Bronchial epithelial cell (primary cell): Measurements from ENCODE around the gene TTLL11. TPM values are rescaled to one million over a fixed set of nuclear protein-coding genes. Genes with fewer than 3 reads are reported as not detected.

Source experiments
- DNase-seq: peaks from one replicate; pipeline ENCODE4 v3.0.0-alpha.2; 2010; ENCODE audit warnings: low read depth
- FAIRE-seq: peaks from 2 replicates; lab custom pipeline; 2011; peaks lifted over from hg19 to GRCh38; lab: Jason Lieb, UNC
- H3K27me3 ChIP-seq: 2 replicates; pipeline ENCODE4 v1.5.1; 2011; ENCODE audit warnings: low read length; ENCODE audit not compliant: control insufficient read depth, insufficient read depth
- H3K36me3 ChIP-seq: 2 replicates; pipeline ENCODE4 v1.5.1; 2011; ENCODE audit warnings: low read length; ENCODE audit not compliant: control insufficient read depth, insufficient read depth
- H3K4me3 ChIP-seq: 2 replicates; pipeline ENCODE4 v1.5.1; 2011; ENCODE audit warnings: mild to moderate bottlenecking, low read depth, low read length, control low read depth
- total RNA-seq: library from RNA; depleted of rRNA; stranded (reverse); fragments of >200 nt; gene quantifications from 2 replicates; pipeline ENCODE4 v1.2.1, GENCODE V29; 2014
- TF ChIP-seq, protein P1 (sequence below): IDR thresholded peaks from 2 replicates; pipeline ENCODE4 v1.5.1; 2011; ENCODE audit warnings: mild to moderate bottlenecking, moderate library complexity, low read length, control low read depth, inconsistent platforms; ENCODE audit not compliant: insufficient read depth, severe bottlenecking

The TTLL11 gene
- total RNA-seq, 1 donor from 2014 or later = 1.8 TPM

DNA sequence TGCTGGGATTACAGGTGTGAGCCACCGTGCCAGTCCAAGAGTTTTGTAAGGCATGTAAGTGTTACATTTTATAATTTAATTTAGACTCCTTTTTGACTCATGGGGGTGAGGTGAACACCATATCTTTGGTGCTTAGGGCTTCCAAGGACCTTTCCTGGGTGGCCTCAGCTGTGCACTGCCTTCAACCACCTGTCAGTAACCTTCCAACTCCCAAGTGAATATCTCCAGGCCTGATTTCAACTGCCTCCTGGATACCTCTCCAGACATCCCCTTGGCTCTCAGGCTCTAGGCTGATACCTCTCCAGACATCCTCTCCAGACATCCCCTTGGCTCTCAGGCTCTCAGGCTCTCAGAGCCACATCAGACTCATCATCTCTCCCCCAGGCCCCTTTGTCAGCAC is 30.9 kb upstream of the TTLL11 start:
- FAIRE-seq = no peak

DNA sequence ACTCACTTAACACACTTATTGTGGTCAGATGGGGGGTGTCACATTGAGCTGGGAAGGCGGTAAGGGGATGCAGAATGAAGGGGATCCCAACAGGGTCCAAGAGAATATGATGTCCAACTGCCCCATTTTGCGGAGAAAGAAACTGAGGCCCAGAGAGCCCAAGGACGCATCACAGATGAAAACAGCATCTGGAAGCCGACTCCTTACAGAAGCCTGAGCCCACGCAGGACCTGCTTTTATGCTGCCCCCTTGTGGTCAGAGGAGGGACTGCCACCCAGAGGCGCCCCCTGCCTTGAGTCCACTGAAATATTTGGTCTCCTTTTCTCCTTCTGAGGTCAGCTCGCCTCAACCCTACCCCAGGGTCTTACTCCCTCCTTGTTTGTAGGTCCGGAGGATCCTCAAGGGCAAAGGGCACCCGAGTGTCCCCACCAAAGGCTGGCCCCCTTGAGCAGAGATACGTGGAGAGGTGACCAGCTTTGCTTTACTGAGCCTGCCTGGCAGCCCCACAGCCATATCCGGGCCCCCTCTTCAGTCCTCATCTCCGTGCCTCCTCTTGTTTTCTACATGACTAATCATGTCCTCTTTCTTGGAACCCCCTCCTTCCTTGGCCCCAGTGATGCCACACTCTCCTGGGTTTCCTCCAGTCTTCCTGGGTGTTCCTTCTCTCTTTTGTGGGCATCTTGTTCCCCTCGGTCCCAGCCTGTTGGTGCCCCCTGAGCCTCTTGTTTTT is 30.0 kb upstream of the TTLL11 start:
- DNase-seq = peak; percentile 42
- Histone ChIP-seq H3K27me3 (no peaks in the 10 kb centered on the region), H3K36me3 (no peaks in the 10 kb centered on the region), H3K4me3 (no peak overlapping the region)
- TF ChIP-seq, protein P1, sequence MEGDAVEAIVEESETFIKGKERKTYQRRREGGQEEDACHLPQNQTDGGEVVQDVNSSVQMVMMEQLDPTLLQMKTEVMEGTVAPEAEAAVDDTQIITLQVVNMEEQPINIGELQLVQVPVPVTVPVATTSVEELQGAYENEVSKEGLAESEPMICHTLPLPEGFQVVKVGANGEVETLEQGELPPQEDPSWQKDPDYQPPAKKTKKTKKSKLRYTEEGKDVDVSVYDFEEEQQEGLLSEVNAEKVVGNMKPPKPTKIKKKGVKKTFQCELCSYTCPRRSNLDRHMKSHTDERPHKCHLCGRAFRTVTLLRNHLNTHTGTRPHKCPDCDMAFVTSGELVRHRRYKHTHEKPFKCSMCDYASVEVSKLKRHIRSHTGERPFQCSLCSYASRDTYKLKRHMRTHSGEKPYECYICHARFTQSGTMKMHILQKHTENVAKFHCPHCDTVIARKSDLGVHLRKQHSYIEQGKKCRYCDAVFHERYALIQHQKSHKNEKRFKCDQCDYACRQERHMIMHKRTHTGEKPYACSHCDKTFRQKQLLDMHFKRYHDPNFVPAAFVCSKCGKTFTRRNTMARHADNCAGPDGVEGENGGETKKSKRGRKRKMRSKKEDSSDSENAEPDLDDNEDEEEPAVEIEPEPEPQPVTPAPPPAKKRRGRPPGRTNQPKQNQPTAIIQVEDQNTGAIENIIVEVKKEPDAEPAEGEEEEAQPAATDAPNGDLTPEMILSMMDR = peak; percentile 100
- no peak for FAIRE-seq

More for the DNA sequence above, 30.9 kb upstream of the TTLL11 start:
- no peaks in the 10 kb centered on the region for H3K27me3 ChIP-seq
- DNase-seq = no peak
- H3K36me3 ChIP-seq = no peaks in the 10 kb centered on the region
- no peak overlapping the region for H3K4me3 ChIP-seq
- TF ChIP-seq, protein P1 = no peak

DNA sequence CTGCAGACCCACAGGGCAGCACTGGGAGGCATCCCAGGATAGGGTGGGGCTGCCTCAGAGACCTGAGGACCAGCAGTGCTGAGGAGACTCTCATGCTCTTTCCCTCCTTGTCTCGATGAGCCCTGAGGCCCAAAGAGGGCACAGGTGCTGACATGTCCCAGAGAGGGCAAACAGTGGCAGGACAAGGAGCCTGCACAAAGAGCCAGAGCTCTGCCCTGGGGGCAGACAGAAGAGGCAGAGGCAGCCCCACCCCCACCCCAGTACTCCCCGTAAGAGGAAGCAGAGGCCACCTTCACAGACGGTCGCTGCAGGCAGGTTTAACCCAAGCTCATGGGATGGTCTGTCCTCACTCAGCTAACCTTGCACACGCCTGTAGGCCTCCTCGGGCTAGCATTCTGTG is 29.4 kb upstream of the TTLL11 start:
- H3K27me3 ChIP-seq = no peaks in the 10 kb centered on the region
- TF ChIP-seq, protein P1 = no peak
- FAIRE-seq (peak; percentile 36), DNase-seq (no peak)
- no peak overlapping the region for H3K4me3 ChIP-seq
- H3K36me3 ChIP-seq = no peaks in the 10 kb centered on the region

DNA sequence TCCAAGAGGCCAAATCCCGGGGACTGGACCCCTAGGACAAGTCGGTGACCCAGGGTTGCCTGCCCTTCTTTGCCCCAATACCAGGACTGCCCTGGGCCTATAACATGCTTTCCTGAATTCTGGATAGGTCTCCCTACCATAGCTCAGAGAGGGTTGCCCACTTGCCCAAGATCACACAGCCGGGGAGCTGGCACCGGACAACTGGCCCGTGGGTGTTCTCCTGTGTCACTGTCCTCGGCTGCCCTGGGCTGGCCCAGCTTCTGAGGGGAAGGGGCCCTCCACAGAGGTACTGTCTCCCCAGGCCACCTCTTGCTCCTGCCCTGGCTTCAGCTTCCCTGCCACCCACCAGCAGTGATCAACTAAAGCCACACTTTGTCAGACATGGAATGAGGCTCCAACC is 28.8 kb upstream of the TTLL11 start:
- Histone ChIP-seq H3K27me3 (no peaks in the 10 kb centered on the region), H3K4me3 (no peak overlapping the region), H3K36me3 (no peaks in the 10 kb centered on the region)
- TF ChIP-seq, protein P1 = no peak
- no peak for DNase-seq
- FAIRE-seq = no peak

DNA sequence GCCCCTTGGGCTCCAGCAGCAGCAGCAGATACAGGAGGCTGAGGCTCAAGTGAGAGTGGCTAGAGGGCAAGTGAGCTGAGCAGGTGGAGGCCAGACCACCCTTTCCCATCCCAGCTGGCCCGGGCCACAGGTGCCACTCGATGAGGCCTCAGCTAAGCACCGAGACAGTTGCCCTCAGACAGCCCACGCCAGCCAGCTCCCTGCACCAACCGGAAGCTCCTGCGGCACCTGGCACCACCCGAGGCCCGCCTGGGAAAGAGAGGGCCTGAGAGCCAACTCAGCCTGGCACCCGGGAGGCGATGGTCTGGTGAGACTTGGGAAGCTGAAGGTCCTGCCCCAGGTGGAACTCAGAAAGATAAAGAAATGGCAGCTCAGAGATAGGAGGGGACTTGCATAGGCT is 28.3 kb upstream of the TTLL11 start:
- no peaks in the 10 kb centered on the region for H3K27me3 ChIP-seq
- DNase-seq = no peak
- no peaks in the 10 kb centered on the region for H3K36me3 ChIP-seq
- no peak for FAIRE-seq
- TF ChIP-seq, protein P1 = no peak
- no peak overlapping the region for H3K4me3 ChIP-seq
